Measurements from ENCODE around the gene PAPSS1.

The PAPSS1 gene

DNA sequence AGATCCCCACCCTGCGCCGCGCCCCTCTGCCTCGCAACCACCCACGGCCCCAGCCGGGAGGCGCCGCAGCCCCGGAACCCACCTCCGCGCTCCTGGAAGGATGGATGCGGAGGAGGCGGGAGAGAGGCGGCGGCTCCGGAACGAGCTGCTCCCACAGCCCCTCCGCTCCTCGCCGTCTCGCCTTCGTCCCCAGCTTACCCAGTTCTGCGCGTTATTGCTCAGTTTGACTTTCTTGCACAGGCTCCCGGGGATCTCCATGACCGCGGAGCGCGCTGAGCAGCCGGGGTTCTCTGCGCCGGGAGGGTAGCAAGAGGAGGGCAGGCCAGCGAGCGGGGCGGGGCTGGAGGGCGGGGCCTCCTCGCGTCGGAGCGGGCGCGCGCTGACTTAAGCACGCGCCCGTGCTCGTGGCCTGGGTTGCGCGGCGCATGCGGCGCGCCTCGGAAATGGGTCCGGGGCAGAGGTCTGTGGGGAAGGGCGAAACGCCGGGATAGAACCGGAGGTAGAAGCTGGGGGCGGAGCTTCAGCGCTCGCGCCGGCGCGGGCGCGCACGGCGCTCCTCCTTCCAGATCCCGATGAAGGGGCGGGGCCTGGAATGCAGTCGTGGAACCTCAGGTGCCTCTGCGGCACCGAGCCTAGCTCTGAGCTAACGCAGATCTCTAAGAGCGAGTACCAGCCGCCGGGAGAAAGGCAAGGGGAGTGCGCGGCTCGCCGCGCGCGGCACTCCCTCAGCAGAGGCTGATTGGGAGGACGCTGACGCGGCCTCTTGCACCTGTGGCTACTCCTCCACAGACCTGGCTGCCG, at the start of gene PAPSS1:
Gene PAPSS1, minus strand, starts transcription at position 313 of the 801 bp plus-strand sequence. Its CDS starts 55 bp downstream, at position 258.
- DNase-seq (ENCODE audit: low read depth): peak; percentile 86
- TF ChIP-seq, protein P1, sequence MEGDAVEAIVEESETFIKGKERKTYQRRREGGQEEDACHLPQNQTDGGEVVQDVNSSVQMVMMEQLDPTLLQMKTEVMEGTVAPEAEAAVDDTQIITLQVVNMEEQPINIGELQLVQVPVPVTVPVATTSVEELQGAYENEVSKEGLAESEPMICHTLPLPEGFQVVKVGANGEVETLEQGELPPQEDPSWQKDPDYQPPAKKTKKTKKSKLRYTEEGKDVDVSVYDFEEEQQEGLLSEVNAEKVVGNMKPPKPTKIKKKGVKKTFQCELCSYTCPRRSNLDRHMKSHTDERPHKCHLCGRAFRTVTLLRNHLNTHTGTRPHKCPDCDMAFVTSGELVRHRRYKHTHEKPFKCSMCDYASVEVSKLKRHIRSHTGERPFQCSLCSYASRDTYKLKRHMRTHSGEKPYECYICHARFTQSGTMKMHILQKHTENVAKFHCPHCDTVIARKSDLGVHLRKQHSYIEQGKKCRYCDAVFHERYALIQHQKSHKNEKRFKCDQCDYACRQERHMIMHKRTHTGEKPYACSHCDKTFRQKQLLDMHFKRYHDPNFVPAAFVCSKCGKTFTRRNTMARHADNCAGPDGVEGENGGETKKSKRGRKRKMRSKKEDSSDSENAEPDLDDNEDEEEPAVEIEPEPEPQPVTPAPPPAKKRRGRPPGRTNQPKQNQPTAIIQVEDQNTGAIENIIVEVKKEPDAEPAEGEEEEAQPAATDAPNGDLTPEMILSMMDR (IDR thresholded peaks at IDR 0.05; ENCODE audit: control insufficient read depth, insufficient read depth, low read depth, low read length, missing control alignments): no peak
- H3K4me3 ChIP-seq (ENCODE audit: control insufficient read depth, low read depth, low read length): peak within 1 kb of the TSS; percentile 85

- H3K4me3 ChIP-seq (ENCODE audit: control insufficient read depth, low read depth, low read length): no peak overlapping the region
- DNase-seq (ENCODE audit: low read depth): no peak
- TF ChIP-seq, protein P1 (IDR thresholded peaks at IDR 0.05; ENCODE audit: control insufficient read depth, insufficient read depth, low read depth, low read length, missing control alignments): peak; percentile 11
Observed at GRCh38 chr4:107760281-107760947, 40.4 kb upstream of the PAPSS1 start.

GRCh38 chr4:107757864-107758476, 37.9 kb upstream of the PAPSS1 start:
- TF ChIP-seq, protein P1 (IDR thresholded peaks at IDR 0.05; ENCODE audit: control insufficient read depth, insufficient read depth, low read depth, low read length, missing control alignments): peak; percentile 30
- no peak overlapping the region for H3K4me3 ChIP-seq (ENCODE audit: control insufficient read depth, low read depth, low read length)
- no peak for DNase-seq (ENCODE audit: low read depth)

DNA sequence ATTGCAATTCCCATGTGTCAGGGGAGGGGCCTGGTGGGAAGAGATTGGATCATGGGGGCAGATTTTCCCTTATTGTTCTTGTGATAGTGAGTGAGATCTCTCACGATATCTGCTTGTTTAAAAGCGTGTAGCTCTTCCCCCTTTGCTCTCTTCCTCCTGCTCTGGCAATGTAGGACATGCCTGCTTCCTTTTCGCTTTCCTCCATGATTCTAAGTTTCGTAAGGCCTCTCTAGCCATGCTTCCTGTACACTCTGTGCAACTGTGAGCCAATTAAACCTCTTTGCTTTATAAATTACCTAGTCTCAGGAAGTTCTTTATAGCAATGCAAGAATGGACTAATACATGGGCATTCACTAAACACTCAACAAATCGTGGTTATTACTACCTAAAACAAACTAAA, 37.2 kb upstream of the PAPSS1 start:
- TF ChIP-seq, protein P1 (IDR thresholded peaks at IDR 0.05; ENCODE audit: control insufficient read depth, insufficient read depth, low read depth, low read length, missing control alignments): no peak
- no peak overlapping the region for H3K4me3 ChIP-seq (ENCODE audit: control insufficient read depth, low read depth, low read length)
- DNase-seq (ENCODE audit: low read depth): no peak

DNA sequence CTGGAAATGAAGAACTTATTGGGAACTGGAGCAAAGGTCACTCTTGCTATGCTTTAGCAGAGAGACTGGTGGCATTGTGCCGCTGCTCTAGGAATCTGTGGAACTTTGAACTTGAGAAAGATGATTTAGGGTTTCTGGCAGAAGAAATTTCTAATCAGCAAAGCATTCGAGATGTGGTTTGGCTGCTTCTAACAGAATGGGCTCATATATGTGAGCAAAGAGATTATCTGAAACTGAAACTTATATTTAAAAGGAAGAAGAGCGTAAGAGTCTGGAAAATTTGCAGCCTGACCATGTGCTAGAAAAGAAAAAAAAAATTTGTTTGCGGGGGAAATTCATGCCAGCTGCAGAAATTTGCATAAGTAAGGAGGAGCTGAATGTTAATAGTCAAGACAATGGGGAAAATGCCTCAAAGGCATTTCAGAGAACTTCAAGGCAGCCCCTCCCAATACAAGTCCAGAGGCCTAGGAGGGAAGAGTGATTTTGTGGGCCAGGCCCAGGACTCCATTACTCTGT, 35.9 kb upstream of the PAPSS1 start:
- H3K4me3 ChIP-seq (ENCODE audit: control insufficient read depth, low read depth, low read length): no peak overlapping the region
- TF ChIP-seq, protein P1 (IDR thresholded peaks at IDR 0.05; ENCODE audit: control insufficient read depth, insufficient read depth, low read depth, low read length, missing control alignments): no peak
- DNase-seq (ENCODE audit: low read depth): no peak

DNA sequence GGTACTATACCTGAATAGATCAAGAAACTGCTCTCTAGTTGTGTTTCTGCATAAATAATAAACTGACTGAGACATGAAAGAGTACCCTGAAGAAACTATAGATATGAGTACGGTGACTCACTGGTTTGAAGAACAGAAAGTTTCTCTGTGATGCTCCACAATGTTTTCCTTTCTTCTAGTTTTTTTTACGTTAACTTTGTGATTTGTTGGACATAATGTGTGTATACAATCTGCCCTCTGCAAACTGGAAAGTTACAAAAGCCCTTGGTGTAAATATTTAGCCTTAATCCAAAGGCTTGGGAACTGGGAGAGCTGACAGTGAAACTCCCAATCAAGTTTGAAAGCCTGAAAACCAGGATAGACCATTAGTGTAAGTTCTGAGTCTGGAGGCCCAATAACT, 31.6 kb upstream of the PAPSS1 start:
- TF ChIP-seq, protein P1 (IDR thresholded peaks at IDR 0.05; ENCODE audit: control insufficient read depth, insufficient read depth, low read depth, low read length, missing control alignments): no peak
- H3K4me3 ChIP-seq (ENCODE audit: control insufficient read depth, low read depth, low read length): no peak overlapping the region
- DNase-seq (ENCODE audit: low read depth): no peak

Data from AG09309 (cell line).